Fibroblast of pulmonary artery (primary cell): ENCODE data around the gene SPAG16.
"Not testable (repeated sequence)": the region's sequence is repeated elsewhere in the genome, so short reads cannot be mapped to it uniquely, and the experiment has no call there.

Experiments used
- DNase-seq: peaks from one replicate; pipeline ENCODE4 v3.0.0-alpha.2; 2010; ENCODE audit warnings: low read depth
- H3K4me3 ChIP-seq: replicated peaks from 2 replicates; pipeline ENCODE4 v1.5.1; 2011; ENCODE audit warnings: low read depth, mild to moderate bottlenecking, control low read depth, low read length, moderate library complexity
- TF ChIP-seq, protein P1 (sequence below): IDR thresholded peaks from 2 replicates; pipeline ENCODE4 v1.5.1; 2011; ENCODE audit warnings: mild to moderate bottlenecking, control low read depth, low read length, inconsistent platforms; ENCODE audit errors: missing control alignments

Gene SPAG16

DNA sequence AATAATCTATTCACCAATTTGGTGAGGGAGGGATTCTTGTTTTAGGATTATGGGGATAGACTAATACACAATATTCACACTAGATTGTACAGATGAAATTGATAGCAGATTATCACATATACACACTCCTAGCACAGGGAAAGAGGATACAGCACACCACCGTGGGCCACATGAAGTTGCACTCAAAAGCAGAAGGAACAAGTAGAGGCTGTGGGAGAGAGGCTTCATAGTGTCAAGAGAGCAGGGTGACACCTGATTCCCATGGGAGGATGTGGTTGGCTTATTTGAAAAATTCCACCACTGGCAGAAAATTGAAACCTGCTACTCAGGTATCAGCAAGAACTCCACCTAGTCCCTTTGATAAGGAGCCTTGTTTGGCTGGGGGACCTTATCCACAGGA is 395.6 kb downstream of the SPAG16 start:
- no peak for DNase-seq
- TF ChIP-seq, protein P1, sequence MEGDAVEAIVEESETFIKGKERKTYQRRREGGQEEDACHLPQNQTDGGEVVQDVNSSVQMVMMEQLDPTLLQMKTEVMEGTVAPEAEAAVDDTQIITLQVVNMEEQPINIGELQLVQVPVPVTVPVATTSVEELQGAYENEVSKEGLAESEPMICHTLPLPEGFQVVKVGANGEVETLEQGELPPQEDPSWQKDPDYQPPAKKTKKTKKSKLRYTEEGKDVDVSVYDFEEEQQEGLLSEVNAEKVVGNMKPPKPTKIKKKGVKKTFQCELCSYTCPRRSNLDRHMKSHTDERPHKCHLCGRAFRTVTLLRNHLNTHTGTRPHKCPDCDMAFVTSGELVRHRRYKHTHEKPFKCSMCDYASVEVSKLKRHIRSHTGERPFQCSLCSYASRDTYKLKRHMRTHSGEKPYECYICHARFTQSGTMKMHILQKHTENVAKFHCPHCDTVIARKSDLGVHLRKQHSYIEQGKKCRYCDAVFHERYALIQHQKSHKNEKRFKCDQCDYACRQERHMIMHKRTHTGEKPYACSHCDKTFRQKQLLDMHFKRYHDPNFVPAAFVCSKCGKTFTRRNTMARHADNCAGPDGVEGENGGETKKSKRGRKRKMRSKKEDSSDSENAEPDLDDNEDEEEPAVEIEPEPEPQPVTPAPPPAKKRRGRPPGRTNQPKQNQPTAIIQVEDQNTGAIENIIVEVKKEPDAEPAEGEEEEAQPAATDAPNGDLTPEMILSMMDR: no peak
- H3K4me3 ChIP-seq: no peak overlapping the region

- TF ChIP-seq, protein P1: no peak
- DNase-seq: no peak
- no peak overlapping the region for H3K4me3 ChIP-seq
Observed at GRCh38 chr2:213682276-213682675, 398.0 kb downstream of the SPAG16 start.

DNA sequence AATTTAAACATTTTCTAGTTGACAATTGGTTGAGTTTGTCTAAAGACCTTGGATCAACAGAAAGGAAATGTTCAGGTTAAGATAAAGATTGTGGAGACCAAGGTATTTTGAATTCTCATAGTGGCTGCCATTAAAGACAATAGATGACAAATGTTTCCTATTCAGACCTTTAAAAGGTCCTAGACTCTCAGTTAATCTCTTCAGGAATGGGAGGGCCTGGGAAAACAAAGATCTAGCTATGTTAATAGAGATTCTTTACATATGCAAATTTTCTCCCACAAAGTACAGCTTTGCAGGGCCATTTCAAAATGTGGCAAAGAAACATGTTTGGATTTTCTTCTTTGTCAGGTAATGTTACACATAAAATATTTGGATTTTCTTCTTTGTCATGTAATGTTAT is 403.9 kb downstream of the SPAG16 start:
- TF ChIP-seq, protein P1: no peak
- no peak overlapping the region for H3K4me3 ChIP-seq
- no peak for DNase-seq

DNA sequence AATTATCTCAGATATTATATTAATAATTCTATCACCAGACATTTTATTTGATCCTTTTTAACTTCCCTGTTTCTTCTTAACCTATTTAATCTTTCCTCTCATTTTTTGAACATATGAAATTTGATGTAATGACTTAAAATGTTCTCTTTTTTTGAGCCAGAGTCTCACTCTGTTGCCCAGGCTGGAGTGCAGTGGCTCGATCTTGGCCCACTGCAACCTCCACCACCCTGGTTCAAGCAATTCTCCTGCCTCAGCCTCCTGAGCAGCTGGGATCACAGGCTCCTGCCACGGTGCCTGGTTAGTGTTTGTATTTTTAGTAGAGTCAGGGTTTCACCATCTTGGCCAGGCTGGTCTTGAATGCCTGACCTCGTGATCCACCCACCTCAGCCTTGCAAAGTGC is 404.6 kb downstream of the SPAG16 start:
- not testable (repeated sequence) for DNase-seq, H3K4me3 ChIP-seq

DNA sequence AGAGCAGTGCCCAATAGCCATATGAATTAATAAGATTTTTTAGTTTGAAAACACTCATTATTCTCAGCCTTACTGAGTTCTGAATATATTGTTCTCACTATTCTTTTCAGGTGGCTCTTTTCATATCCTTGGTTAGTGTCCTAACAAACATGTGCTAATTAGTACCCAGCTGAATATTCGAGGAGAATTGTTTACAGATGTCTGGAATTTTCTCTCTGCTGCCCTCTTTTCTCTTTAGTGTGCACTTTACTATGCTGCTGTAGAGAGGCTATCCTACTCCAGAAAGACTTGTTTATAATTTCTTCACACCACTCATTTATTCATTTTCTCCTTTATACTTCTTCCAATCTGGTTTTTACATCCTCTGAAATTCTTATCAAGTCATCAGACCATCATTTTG is 405.3 kb downstream of the SPAG16 start:
- DNase-seq: no peak
- TF ChIP-seq, protein P1: no peak
- no peak overlapping the region for H3K4me3 ChIP-seq

GRCh38 chr2:213691351-213691750 is 407.1 kb downstream of the SPAG16 start:
- no peak for DNase-seq
- no peak overlapping the region for H3K4me3 ChIP-seq
- TF ChIP-seq, protein P1: no peak

DNA sequence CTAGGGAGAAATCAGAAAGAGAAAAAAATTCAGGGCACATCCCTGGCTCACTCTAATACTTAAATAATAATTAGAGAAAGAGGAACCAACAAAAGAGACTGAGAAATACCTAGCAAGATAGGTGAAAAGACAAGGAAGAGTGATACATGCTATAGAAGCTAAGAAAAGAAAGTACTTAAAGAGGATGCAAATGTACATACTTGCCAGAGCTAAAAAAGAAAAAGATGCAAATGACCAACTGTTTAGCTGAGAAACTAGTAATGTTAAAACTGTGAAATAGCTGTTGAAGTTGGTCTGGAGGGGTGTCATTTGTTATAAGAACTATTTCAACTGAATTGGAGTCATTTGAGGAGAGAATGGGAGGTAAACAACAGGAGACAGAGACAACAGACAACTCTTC is 412.2 kb downstream of the SPAG16 start:
- H3K4me3 ChIP-seq: no peak overlapping the region
- TF ChIP-seq, protein P1: no peak
- no peak for DNase-seq

DNA sequence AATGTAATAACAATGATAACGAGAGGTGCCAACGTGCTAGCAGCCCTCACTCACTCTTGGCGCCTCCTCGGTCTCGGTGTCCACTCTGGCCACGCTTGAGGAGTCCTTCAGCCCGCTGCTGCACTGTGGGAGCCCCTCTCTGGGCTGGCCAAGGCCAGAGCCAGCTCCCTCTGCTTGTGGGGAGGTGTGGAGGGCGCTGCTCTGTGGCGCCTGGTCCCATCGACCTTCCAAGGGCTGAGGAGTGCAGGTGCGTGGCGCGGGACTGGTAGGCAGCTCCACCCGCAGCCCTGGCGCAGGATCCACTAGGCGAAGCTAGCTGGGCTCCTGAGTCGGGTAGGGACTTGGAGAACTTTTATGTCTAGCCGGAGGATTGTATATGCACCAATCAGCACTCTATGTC is 417.1 kb downstream of the SPAG16 start:
- not testable (repeated sequence) for H3K4me3 ChIP-seq, DNase-seq
